ENCODE measurements around the gene NFKB1.
A peak's percentile ranks its signal among the peaks of the same experiment; 100 is the strongest.

Gene NFKB1

DNA sequence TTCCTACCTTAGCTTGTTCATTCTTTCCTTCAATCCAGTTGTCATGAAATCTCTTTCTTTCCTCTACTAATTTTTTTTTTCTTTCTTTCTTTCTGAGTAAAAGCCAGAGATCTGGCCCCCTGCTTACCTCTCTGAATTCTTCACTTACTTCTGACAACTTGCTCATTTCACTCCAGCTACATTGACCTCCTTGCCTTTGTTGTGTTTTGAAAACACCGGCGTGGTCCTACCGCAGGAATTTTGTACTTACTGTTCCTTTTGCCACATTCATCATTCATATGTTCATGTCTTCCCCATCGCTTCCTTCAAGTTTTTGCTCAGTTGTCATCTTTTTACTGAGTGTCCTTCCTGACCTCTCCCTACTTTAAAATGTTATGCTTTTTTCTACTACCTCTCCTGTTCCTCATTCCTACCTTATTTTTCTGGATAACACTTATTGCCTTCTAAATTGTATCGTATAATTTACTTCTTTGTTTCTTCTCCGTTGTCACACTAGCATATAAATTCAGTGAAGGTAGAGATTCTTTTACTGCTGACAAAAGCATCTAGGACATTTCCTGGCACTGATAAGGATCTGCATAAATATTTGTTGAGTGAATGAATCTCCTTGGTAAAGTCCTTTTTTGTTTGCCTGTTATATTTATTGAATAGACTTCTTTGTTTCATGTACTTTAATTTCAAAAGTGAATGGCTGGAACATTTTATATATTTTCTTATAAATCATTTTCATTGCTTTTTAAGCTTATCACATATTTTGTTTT is 74.4 kb downstream of the NFKB1 start:
- TF ChIP-seq CTCF (conservative IDR thresholded peaks at IDR 0.05; ENCODE audit: low read length): no peak
- H3K4me3 ChIP-seq (ENCODE audit: low read length): no peak overlapping the region
- DNase-seq (ENCODE audit: low read depth): no peak

DNA sequence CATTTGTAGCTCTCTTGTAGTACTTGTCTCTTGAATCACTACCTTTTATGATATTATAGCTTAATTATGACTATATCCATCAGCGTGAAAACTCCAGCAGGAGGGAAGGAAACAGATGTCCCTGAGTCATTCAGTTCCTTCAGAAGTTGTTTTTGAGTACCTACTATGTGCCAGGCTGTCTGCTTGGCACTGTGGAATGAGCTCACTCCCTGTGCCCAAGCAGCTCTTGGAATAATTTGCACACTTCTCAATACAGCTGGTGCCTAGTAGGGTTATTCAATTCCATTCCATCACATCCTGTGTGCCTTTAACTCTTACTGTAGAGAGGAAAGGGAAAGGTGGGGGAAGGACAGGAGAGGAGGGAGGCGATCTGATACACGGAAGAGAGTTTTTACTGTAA is 77.1 kb downstream of the NFKB1 start:
- no peak overlapping the region for H3K4me3 ChIP-seq (ENCODE audit: low read length)
- DNase-seq (ENCODE audit: low read depth): no peak
- no peak for TF ChIP-seq CTCF (conservative IDR thresholded peaks at IDR 0.05; ENCODE audit: low read length)

DNA sequence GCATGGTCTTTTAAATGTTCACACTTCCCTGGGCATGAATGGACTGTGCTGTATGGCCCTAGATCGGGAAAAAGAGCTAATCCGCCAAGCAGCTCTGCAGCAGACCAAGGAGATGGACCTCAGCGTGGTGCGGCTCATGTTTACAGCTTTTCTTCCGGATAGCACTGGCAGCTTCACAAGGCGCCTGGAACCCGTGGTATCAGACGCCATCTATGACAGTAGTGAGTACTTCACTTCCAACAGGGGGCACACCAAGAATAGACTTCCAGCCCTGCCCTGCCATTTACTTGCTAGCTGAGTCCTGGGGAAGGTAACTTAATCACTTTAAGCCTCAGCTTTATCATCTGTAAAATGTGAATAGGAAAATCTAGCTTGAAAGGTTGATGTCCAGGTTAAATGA is 77.7 kb downstream of the NFKB1 start:
- no peak overlapping the region for H3K4me3 ChIP-seq (ENCODE audit: low read length)
- DNase-seq (ENCODE audit: low read depth): no peak
- 0 out of 2 replicates have a peak, but pooled peaks have one; percentile 2 for TF ChIP-seq CTCF (conservative IDR thresholded peaks at IDR 0.05; ENCODE audit: low read length)

DNA sequence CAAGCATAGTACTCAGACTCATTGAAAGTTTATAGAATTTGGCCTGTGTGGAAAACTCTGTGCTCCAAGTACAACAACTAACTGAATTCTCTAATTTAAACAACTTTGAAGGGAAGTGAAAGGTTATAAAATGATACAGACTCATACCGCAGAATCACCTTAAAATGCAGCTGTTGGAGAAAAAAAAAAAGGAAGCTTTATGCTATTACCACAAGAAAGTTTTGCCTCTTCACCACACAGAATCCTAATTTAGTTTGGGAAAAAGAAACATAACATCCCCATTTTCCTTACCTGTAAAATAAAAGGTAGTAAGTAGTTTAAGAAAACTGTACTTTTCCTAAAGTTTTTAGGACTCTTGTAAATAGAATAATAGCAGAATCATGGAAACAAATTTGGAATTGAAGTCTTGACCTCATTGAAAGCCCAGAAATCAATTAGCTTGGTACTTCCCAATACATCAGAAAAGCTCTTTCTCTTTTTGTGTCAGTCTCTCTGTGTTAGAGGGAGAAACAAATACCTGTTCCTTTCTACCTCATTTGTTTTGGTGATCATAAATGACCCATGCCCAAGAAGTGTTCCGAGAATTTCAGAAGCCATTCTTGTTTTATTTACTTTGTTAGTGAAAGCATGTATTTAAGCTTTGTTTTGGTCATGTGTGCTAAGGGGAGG is 78.8 kb downstream of the NFKB1 start:
- no peak for TF ChIP-seq CTCF (conservative IDR thresholded peaks at IDR 0.05; ENCODE audit: low read length)
- no peak for DNase-seq (ENCODE audit: low read depth)
- no peak overlapping the region for H3K4me3 ChIP-seq (ENCODE audit: low read length)

DNA sequence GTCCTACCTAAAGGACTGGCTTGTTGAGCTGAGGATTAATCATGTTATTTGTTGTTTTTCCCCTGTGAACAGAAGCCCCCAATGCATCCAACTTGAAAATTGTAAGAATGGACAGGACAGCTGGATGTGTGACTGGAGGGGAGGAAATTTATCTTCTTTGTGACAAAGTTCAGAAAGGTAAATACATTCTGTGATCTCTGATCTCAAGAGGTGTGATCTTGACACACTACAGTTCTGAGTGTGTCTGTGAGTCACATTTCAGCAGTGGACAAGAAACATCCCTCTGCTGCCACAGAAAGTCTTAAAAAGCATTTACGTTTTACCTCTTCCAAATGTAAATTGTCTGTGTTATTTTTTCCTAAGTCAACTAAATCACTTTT is 79.3 kb downstream of the NFKB1 start:
- no peak overlapping the region for H3K4me3 ChIP-seq (ENCODE audit: low read length)
- TF ChIP-seq CTCF (conservative IDR thresholded peaks at IDR 0.05; ENCODE audit: low read length): no peak
- DNase-seq (ENCODE audit: low read depth): no peak

DNA sequence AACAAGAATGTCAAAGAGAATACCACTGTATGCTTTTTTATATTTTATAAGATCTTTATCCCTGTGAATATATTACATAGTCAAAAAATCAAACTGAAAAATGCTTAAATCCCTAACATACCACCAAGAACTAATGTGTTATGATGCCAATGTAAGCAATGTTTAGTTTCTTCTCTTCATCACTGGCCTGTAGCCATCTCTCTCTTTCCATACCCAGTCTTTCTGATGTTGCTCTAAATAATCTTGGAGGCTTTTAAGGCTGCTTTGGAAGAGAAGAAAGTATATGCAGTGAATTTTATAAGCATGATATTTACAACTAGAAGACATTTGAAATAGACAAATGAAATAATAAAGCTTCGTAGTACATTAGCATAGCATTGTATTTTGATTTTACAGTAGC is 82.9 kb downstream of the NFKB1 start:
- TF ChIP-seq CTCF (conservative IDR thresholded peaks at IDR 0.05; ENCODE audit: low read length): no peak
- H3K4me3 ChIP-seq (ENCODE audit: low read length): no peak overlapping the region
- DNase-seq (ENCODE audit: low read depth): no peak

DNA sequence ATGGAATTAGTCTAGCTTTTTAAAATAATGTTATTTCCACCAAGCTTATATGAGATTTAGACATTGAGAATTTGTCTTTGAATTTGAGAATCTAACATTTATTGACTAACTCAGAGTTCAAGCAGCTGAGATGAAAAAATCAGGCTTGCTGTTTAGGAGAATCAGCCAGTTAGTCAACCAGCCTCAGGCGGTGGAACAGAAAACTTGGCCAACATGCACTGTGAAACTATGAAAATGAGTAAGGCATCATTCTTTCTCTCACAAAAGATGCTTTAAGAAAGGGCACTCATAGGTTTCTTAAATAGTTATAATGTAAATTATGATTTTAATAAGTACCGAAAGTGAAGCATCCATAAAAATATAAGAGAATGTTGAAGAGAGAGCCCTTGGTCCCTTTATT is 84.2 kb downstream of the NFKB1 start:
- TF ChIP-seq CTCF (conservative IDR thresholded peaks at IDR 0.05; ENCODE audit: low read length): no peak
- H3K4me3 ChIP-seq (ENCODE audit: low read length): no peak overlapping the region
- no peak for DNase-seq (ENCODE audit: low read depth)

All from AG10803 (cell line).